Measurements from ENCODE around the gene KLRF2.

Gene KLRF2

DNA sequence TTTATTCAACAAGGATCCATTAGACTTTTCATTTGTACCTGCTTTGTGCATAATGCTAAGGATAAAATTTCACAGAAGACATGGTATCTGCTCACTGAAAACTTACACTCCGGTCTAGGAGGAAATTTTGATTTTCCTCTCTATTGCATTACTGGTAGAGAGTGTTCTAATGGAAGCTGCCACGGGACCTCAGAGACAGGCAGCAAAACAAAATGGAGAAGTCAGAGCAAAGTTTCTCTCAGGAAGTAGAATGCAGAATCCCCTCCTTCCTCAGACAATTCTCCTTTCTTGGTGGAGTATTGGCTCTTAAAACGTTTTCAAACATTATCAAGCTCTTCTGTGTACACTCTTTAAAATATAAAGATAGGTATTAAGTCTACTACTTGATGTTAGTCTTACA lies 24.4 kb upstream of the KLRF2 start:
- TF ChIP-seq, protein P1, sequence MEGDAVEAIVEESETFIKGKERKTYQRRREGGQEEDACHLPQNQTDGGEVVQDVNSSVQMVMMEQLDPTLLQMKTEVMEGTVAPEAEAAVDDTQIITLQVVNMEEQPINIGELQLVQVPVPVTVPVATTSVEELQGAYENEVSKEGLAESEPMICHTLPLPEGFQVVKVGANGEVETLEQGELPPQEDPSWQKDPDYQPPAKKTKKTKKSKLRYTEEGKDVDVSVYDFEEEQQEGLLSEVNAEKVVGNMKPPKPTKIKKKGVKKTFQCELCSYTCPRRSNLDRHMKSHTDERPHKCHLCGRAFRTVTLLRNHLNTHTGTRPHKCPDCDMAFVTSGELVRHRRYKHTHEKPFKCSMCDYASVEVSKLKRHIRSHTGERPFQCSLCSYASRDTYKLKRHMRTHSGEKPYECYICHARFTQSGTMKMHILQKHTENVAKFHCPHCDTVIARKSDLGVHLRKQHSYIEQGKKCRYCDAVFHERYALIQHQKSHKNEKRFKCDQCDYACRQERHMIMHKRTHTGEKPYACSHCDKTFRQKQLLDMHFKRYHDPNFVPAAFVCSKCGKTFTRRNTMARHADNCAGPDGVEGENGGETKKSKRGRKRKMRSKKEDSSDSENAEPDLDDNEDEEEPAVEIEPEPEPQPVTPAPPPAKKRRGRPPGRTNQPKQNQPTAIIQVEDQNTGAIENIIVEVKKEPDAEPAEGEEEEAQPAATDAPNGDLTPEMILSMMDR (IDR thresholded peaks at IDR 0.05; ENCODE audit: insufficient read depth, low read depth, low read length, missing control alignments), result no peak
- no peak overlapping the region for H3K4me3 ChIP-seq (ENCODE audit: low read depth, low read length)
- no peak for DNase-seq (ENCODE audit: low read depth)

DNA sequence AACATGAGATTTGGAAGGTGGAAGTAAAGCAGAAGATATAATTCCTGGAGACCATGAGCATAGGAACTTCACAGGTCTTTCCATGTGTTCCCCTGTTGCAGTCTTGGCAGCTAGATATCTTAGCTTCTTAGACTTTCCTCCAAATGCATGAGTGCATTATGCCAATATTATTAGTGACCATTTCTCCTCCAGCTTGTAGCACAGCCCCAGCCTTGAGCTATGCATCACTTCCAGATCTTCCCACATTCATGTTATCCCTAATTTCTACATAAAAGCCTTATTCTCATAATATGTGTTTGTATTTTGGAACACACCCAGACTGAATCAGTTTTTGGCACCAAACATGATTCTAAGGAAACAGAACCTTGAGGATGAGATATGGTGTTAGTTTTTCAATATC lies 23.2 kb upstream of the KLRF2 start:
- no peak for DNase-seq (ENCODE audit: low read depth)
- TF ChIP-seq, protein P1 (IDR thresholded peaks at IDR 0.05; ENCODE audit: insufficient read depth, low read depth, low read length, missing control alignments), result no peak

DNA sequence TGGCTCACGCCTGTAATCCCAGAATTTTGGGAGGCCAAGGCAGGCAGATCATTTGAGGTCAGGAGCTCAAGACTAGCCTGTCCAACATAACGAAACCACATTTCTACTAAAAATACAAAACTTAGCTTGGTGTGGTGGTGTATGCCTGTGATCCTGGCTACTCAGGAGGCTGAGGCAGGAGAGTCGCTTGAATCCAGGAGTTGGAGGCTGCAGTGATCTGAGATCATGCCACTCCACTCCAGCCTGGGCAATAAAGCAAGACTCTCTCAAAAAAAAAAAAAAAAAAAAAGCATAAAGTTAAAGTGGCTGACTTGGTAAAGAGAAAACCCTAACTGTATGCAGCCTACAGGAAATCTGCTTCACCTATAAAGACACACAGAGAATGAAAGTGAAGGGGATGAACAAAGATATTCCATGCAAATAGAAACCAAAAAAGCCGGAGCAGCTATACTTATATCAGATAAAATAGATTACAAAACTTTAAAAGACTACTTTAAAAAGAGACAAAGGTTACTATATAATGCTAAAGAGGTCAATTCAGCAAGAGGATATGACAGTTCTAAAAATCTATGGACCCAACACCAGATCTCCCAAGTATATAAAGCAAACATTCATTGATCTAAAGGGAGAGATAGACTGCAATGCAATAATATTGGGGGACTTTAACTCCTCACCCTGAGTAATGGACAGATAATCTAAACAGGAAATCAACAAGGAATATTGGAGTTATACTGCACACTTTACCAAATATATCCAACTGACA lies 16.2 kb upstream of the KLRF2 start:
- TF ChIP-seq, protein P1 (IDR thresholded peaks at IDR 0.05; ENCODE audit: insufficient read depth, low read depth, low read length, missing control alignments), result no peak
- DNase-seq (ENCODE audit: low read depth), result peak; percentile 28
- peak overlapping the region; percentile 85 for H3K4me3 ChIP-seq (ENCODE audit: low read depth, low read length)

More for the DNA sequence above, 23.2 kb upstream of the KLRF2 start:
- no peak overlapping the region for H3K4me3 ChIP-seq (ENCODE audit: low read depth, low read length)

DNA sequence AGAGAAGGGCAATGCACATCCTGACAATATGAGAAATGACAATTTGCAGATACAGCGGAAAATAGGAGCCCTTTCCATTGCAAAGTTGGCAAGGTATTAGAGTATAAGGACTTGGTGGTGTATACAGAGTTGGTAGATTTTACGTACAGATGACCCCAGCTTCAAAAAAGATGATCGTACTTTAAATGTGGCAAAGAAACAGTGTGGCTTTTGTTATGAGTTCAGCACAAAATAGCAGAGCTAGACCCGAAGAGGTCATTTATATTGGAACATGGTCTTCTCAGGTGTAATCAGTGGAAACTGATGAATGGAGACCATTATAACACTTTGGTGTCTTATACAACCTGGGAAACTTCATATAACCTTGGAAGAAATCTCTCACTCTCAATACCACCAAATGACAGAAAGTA lies 14.4 kb upstream of the KLRF2 start:
- no peak for DNase-seq (ENCODE audit: low read depth)
- peak overlapping the region; percentile 85 for H3K4me3 ChIP-seq (ENCODE audit: low read depth, low read length)
- TF ChIP-seq, protein P1 (IDR thresholded peaks at IDR 0.05; ENCODE audit: insufficient read depth, low read depth, low read length, missing control alignments), result no peak

DNA sequence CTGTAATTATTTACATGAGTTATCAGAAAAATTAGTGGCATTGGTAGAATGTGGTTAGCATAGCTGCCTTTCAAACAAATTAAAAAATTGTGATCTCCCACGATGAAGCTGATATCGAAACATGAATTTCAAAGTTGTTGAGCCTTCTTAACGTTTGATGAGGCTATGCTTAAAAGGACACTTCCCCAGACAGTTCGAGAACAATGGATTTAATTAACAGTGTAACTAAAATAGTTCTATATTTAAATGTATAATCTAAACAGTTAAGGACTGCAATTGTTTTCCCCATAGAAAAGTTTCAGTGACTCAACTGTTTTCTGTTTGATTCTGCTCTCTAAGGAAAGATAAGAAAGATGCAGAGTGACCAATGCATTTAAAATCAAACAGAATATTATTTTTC lies 13.8 kb upstream of the KLRF2 start:
- DNase-seq (ENCODE audit: low read depth), result no peak
- TF ChIP-seq, protein P1 (IDR thresholded peaks at IDR 0.05; ENCODE audit: insufficient read depth, low read depth, low read length, missing control alignments), result no peak
- H3K4me3 ChIP-seq (ENCODE audit: low read depth, low read length), result peak overlapping the region; percentile 85

DNA sequence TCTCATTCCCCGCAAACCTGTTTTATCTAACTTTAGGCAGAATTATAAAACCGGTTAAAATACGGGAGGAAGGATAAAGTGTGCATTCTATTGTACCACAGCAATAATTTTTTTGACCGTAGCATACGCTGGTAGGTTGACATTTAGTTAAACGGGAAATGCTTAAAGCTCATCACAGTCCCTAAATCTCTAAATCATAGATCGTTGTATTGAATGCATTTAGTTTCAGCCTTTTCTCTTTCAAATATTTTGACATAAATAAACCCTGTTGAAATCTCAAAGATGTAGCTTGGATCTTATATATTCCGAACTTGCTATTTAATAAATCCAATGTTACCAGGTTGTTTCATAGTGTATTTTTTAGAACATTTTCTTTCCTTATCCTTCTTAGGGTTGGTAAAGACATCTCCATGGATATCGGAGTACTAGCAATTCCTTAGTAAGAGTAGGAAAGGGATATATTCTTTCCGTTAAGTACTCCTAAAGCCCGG lies 12.9 kb upstream of the KLRF2 start:
- TF ChIP-seq, protein P1 (IDR thresholded peaks at IDR 0.05; ENCODE audit: insufficient read depth, low read depth, low read length, missing control alignments), result no peak
- DNase-seq (ENCODE audit: low read depth), result peak; percentile 13
- peak overlapping the region; percentile 85 for H3K4me3 ChIP-seq (ENCODE audit: low read depth, low read length)

DNA sequence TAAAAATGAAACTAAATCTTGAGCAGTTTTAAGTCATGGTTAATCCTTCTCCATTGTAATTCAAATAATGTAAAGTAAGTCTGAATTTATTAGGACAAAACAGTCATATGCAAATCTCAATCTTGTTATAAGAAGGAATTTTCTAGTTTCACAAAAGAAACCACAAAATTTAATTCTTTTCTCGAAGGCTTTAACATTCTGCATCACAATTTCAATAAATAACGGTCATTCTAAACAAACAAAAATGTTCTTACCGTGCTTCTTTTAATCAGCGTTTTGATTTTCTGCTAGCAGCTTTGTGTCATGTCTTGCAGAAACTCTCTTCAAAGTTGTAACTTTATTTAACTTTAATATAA lies 12.4 kb upstream of the KLRF2 start:
- TF ChIP-seq, protein P1 (IDR thresholded peaks at IDR 0.05; ENCODE audit: insufficient read depth, low read depth, low read length, missing control alignments), result no peak
- no peak for DNase-seq (ENCODE audit: low read depth)
- H3K4me3 ChIP-seq (ENCODE audit: low read depth, low read length), result peak overlapping the region; percentile 85

Data from GM12865 (cell line).